H1 (cell line): Measurements from ENCODE around the gene ABHD12. TPM values are rescaled to one million over a fixed set of nuclear protein-coding genes. Genes with fewer than 3 reads are reported as not detected.

Experiments
- BACH1 ChIP-seq: IDR thresholded peaks from 2 replicates; pipeline ENCODE4 v1.6.1; 2012; ENCODE audit warnings: low read length, improper control_type of control experiment
- EZH2 ChIP-seq: fragments of 200-600 bp; sonication (generic); IDR thresholded peaks from 2 replicates; pipeline ENCODE4 v1.7.1; 2012; ENCODE audit warnings: low read depth, mild to moderate bottlenecking, moderate library complexity, low read length, inconsistent platforms; ENCODE audit not compliant: severe bottlenecking
- GTF2F1 ChIP-seq: IDR thresholded peaks from 2 replicates; pipeline ENCODE4 v1.6.1; 2012; ENCODE audit warnings: low read depth, low read length, improper control_type of control experiment, borderline replicate concordance
- SIN3A ChIP-seq, 2 experiments: IDR thresholded peaks in 1 of 2; conservative IDR thresholded peaks in 1 of 2; 2 replicates each; pipeline ENCODE4 v1.6.1; 2011 to 2012; ENCODE audit warnings: low read length in 2 of 2, improper control_type of control experiment in 1 of 2, low read depth in 1 of 2, mild to moderate bottlenecking in 1 of 2
- polyA plus RNA-seq, 7 experiments: library from polyadenylated mRNA; depleted of rRNA in 3 of 7; stranded (reverse) in 5 of 7; unstranded in 2 of 7; fragments of >200 nt in 5 of 7; fragments of 200-250 nt in 2 of 7; gene quantifications; 1 replicate in 5 of 7; 2 replicates in 1 of 7; 4 replicates in 1 of 7; pipeline versions ENCODE4 v1.2.1 to v1.2.3, GENCODE V29; 2011 to 2013; ENCODE audit warnings: missing spikeins in 2 of 7, mixed read lengths in 2 of 7
- total RNA-seq: library from RNA; stranded (reverse); fragmentation: NEBNext Ultra II Directional; extraction: Animal tissue kit (Norgen Biotek cat#: 25700); gene quantifications from 2 replicates; pipeline ENCODE4 v1.2.1, GENCODE V29; 2021

Gene ABHD12
- total and polyA plus RNA-seq, 2 of the 8 experiments (the other 6 are each of a cell fraction or from before 2014, with no cell fraction given): 31.3 to 59.5 TPM

- TF ChIP-seq BACH1 (no peak), EZH2 (no peak), GTF2F1 (no peak), SIN3A (conservative IDR thresholded peaks at IDR 0.05 in 1 of 2, IDR thresholded peaks at IDR 0.05 in 1 of 2; ENCODE audit: low read depth in 1 of 2, low read length in 2 of 2) (no peak)
Measured at GRCh38 chr20:25258828-25259227, 131.8 kb downstream of the ABHD12 start (continued).
